Measurements from ENCODE around the gene SHE.

SHE gene

GRCh38 chr1:154440036-154440804 is 62.0 kb downstream of the SHE start:
- no peaks in the 10 kb centered on the region for H3K9me3 ChIP-seq (ENCODE audit: insufficient read depth, low read length)
- no peaks in the 10 kb centered on the region for H4K20me1 ChIP-seq (ENCODE audit: low read depth, low read length)
- H3K27ac ChIP-seq (ENCODE audit: low read depth, low read length): no peak overlapping the region
- no peaks in the 10 kb centered on the region for H3F3A ChIP-seq (ENCODE audit: insufficient read depth)
- H3K4me2 ChIP-seq (ENCODE audit: low read depth, low read length, poor library complexity, severe bottlenecking): no peak overlapping the region
- no peaks in the 10 kb centered on the region for H3K36me3 ChIP-seq (ENCODE audit: low read length)
- no peaks in the 10 kb centered on the region for H3K79me2 ChIP-seq (ENCODE audit: insufficient read depth, low read length)
- TF ChIP-seq EZH2phosphoT487 (conservative IDR thresholded peaks at IDR 0.05; ENCODE audit: low read length) (no peak), CTCF (IDR thresholded peaks at IDR 0.05; ENCODE audit: insufficient read depth, low read length, poor library complexity, severe bottlenecking) (no peak)
- no peaks in the 10 kb centered on the region for H3K27me3 ChIP-seq (ENCODE audit: low read length)
- no peaks in the 10 kb centered on the region for H3K9me2 ChIP-seq (replicated peaks; ENCODE audit: insufficient read depth, low read length)
- no peak overlapping the region for H3K9ac ChIP-seq (ENCODE audit: low read length)
- no peak overlapping the region for H3K4me3 ChIP-seq (ENCODE audit: insufficient read depth, low read length, poor library complexity, severe bottlenecking)
- no peak overlapping the region for H2AFZ ChIP-seq (ENCODE audit: low read depth, low read length, severe bottlenecking)

- H3F3A ChIP-seq (ENCODE audit: insufficient read depth): no peaks in the 10 kb centered on the region
- no peaks in the 10 kb centered on the region for H3K79me2 ChIP-seq (ENCODE audit: insufficient read depth, low read length)
- no peak overlapping the region for H3K4me3 ChIP-seq (ENCODE audit: insufficient read depth, low read length, poor library complexity, severe bottlenecking)
- no peak overlapping the region for H2AFZ ChIP-seq (ENCODE audit: low read depth, low read length, severe bottlenecking)
- no peaks in the 10 kb centered on the region for H3K9me2 ChIP-seq (replicated peaks; ENCODE audit: insufficient read depth, low read length)
- TF ChIP-seq EZH2phosphoT487 (conservative IDR thresholded peaks at IDR 0.05; ENCODE audit: low read length) (no peak), CTCF (IDR thresholded peaks at IDR 0.05; ENCODE audit: insufficient read depth, low read length, poor library complexity, severe bottlenecking) (no peak)
- H3K9me3 ChIP-seq (ENCODE audit: insufficient read depth, low read length): no peaks in the 10 kb centered on the region
- no peaks in the 10 kb centered on the region for H3K27me3 ChIP-seq (ENCODE audit: low read length)
- no peaks in the 10 kb centered on the region for H3K36me3 ChIP-seq (ENCODE audit: low read length)
- H3K9ac ChIP-seq (ENCODE audit: low read length): no peak overlapping the region
- no peaks in the 10 kb centered on the region for H4K20me1 ChIP-seq (ENCODE audit: low read depth, low read length)
- no peak overlapping the region for H3K4me2 ChIP-seq (ENCODE audit: low read depth, low read length, poor library complexity, severe bottlenecking)
- H3K27ac ChIP-seq (ENCODE audit: low read depth, low read length): no peak overlapping the region
Observed at GRCh38 chr1:154436433-154436832, 65.8 kb downstream of the SHE start.

GRCh38 chr1:154435599-154436200 is 66.5 kb downstream of the SHE start:
- Histone ChIP-seq H3K27me3 (ENCODE audit: low read length) (no peaks in the 10 kb centered on the region), H3K27ac (ENCODE audit: low read depth, low read length) (no peak overlapping the region), H2AFZ (ENCODE audit: low read depth, low read length, severe bottlenecking) (no peak overlapping the region), H3K36me3 (ENCODE audit: low read length) (no peaks in the 10 kb centered on the region), H3F3A (ENCODE audit: insufficient read depth) (no peaks in the 10 kb centered on the region), H3K9me2 (replicated peaks; ENCODE audit: insufficient read depth, low read length) (no peaks in the 10 kb centered on the region), H3K79me2 (ENCODE audit: insufficient read depth, low read length) (no peaks in the 10 kb centered on the region), H4K20me1 (ENCODE audit: low read depth, low read length) (no peaks in the 10 kb centered on the region), H3K4me2 (ENCODE audit: low read depth, low read length, poor library complexity, severe bottlenecking) (no peak overlapping the region), H3K9me3 (ENCODE audit: insufficient read depth, low read length) (no peaks in the 10 kb centered on the region), H3K9ac (ENCODE audit: low read length) (no peak overlapping the region), H3K4me3 (ENCODE audit: insufficient read depth, low read length, poor library complexity, severe bottlenecking) (no peak overlapping the region)
- TF ChIP-seq EZH2phosphoT487 (conservative IDR thresholded peaks at IDR 0.05; ENCODE audit: low read length) (no peak), CTCF (IDR thresholded peaks at IDR 0.05; ENCODE audit: insufficient read depth, low read length, poor library complexity, severe bottlenecking) (no peak)
